ENCODE measurements around the gene PPP2R3A. TPM values are rescaled to one million over a fixed set of nuclear protein-coding genes. Genes with fewer than 3 reads are reported as not detected.
"Not testable (repeated sequence)": the region's sequence is repeated elsewhere in the genome, so short reads cannot be mapped to it uniquely, and the experiment has no call there.

Gene PPP2R3A
- total RNA-seq, 5 donors from 2014 or later (not counting 1 experiment from before 2014, with no cell fraction given), result 0.19 to 0.95 (median 0.30) TPM

GRCh38 chr3:136085067-136085466 lies 119.5 kb downstream of the PPP2R3A start:
- H3K9me3 ChIP-seq; H3K4me3 Mint-ChIP-seq; DNase-seq; H3K36me3 ChIP-seq (ENCODE audit: control insufficient read depth in 2 of 2, extremely low read depth in 1 of 2, insufficient read depth in 1 of 2, low read length in 1 of 2); H3K36me3 Mint-ChIP-seq; H3K27me3 Mint-ChIP-seq; H3K4me1 ChIP-seq (ENCODE audit: control insufficient read depth in 1 of 2, extremely low read depth in 1 of 2, insufficient read depth in 2 of 2, low read length in 2 of 2); H3K4me3 ChIP-seq (ENCODE audit: control insufficient read depth in 1 of 2, extremely low read depth in 1 of 2, low read length in 1 of 2); ATAC-seq (replicated peaks in 1 of 4); POLR2A ChIA-PET; H3K27ac ChIP-seq (ENCODE audit: low read length); H3K27me3 ChIP-seq (replicated peaks in 1 of 2; ENCODE audit: control insufficient read depth in 2 of 2, extremely low read depth in 1 of 2, insufficient read depth in 2 of 2, low read length in 1 of 2); H3K4me1 Mint-ChIP-seq; H3K27ac Mint-ChIP-seq: not testable (repeated sequence)
- 100% methylated on average over 2 of the region's 3 CpGs for WGBS (ENCODE audit: insufficient coverage)
- peaks cover 0 to 10% (median 0%) of the 10 kb centered on the region in 3 donors for H3K9me3 Mint-ChIP-seq
- CTCF ChIA-PET, result interaction anchor here (0.6 to 0.8 kb wide), 2 partner anchors 15 to 178 kb away, joined by 3 read pairs; no protein-coding TSS in a partner anchor

GRCh38 chr3:136093771-136094170 lies 128.2 kb downstream of the PPP2R3A start:
- H3K27ac Mint-ChIP-seq, result no peak overlapping the region
- no peak overlapping the region for H3K4me3 ChIP-seq (ENCODE audit: control insufficient read depth in 1 of 2, extremely low read depth in 1 of 2, low read length in 1 of 2)
- no peaks in the 10 kb centered on the region for H3K4me1 Mint-ChIP-seq
- H3K4me1 ChIP-seq (ENCODE audit: control insufficient read depth in 1 of 2, extremely low read depth in 1 of 2, insufficient read depth in 2 of 2, low read length in 2 of 2), result no peaks in the 10 kb centered on the region
- ATAC-seq (replicated peaks in 1 of 4), result no peak
- H3K27ac ChIP-seq (ENCODE audit: low read length), result no peak overlapping the region
- no peaks in the 10 kb centered on the region for H3K9me3 Mint-ChIP-seq
- H3K36me3 ChIP-seq (ENCODE audit: control insufficient read depth in 2 of 2, extremely low read depth in 1 of 2, insufficient read depth in 1 of 2, low read length in 1 of 2), result no peaks in the 10 kb centered on the region
- no peaks in the 10 kb centered on the region for H3K9me3 ChIP-seq
- H3K36me3 Mint-ChIP-seq, result no peaks in the 10 kb centered on the region
- POLR2A ChIA-PET, result no interaction called here
- no peak for DNase-seq
- no CpG with 5 or more reads among the region's 4 CpGs for WGBS (ENCODE audit: insufficient coverage)
- peaks cover 0 to 2% of the 10 kb centered on the region in 2 donors for H3K27me3 Mint-ChIP-seq
- CTCF ChIA-PET, result no interaction called here
- H3K27me3 ChIP-seq (replicated peaks in 1 of 2; ENCODE audit: control insufficient read depth in 2 of 2, extremely low read depth in 1 of 2, insufficient read depth in 2 of 2, low read length in 1 of 2), result peaks cover 0 to 3% of the 10 kb centered on the region in 2 experiments
- H3K4me3 Mint-ChIP-seq, result no peak overlapping the region

- Histone ChIP-seq H3K36me3 (ENCODE audit: control insufficient read depth in 2 of 2, extremely low read depth in 1 of 2, insufficient read depth in 1 of 2, low read length in 1 of 2) (no peaks in the 10 kb centered on the region), H3K27me3 (replicated peaks in 1 of 2; ENCODE audit: control insufficient read depth in 2 of 2, extremely low read depth in 1 of 2, insufficient read depth in 2 of 2, low read length in 1 of 2) (no peaks in the 10 kb centered on the region), H3K9me3 (no peaks in the 10 kb centered on the region), H3K4me3 (ENCODE audit: control insufficient read depth in 1 of 2, extremely low read depth in 1 of 2, low read length in 1 of 2) (no peak overlapping the region), H3K27ac (ENCODE audit: low read length) (no peak overlapping the region), H3K4me1 (ENCODE audit: control insufficient read depth in 1 of 2, extremely low read depth in 1 of 2, insufficient read depth in 2 of 2, low read length in 2 of 2) (peaks cover 2 to 3% of the 10 kb centered on the region in 2 experiments)
- 38% methylated on average over 4 of the region's 4 CpGs for WGBS (ENCODE audit: insufficient coverage)
- Mint-ChIP-seq H3K27me3 (no peaks in the 10 kb centered on the region), H3K27ac (no peak overlapping the region), H3K4me3 (no peak overlapping the region), H3K4me1 (peaks cover 12 to 15% (median 14%) of the 10 kb centered on the region in 3 donors), H3K9me3 (no peaks in the 10 kb centered on the region), H3K36me3 (peaks cover 8% of the 10 kb centered on the region)
- ChIA-PET CTCF (no interaction called here), POLR2A (no interaction called here)
- DNase-seq (no peak), ATAC-seq (replicated peaks in 1 of 4) (no peak)
Observed at GRCh38 chr3:136105044-136105443, 139.5 kb downstream of the PPP2R3A start.

DNA sequence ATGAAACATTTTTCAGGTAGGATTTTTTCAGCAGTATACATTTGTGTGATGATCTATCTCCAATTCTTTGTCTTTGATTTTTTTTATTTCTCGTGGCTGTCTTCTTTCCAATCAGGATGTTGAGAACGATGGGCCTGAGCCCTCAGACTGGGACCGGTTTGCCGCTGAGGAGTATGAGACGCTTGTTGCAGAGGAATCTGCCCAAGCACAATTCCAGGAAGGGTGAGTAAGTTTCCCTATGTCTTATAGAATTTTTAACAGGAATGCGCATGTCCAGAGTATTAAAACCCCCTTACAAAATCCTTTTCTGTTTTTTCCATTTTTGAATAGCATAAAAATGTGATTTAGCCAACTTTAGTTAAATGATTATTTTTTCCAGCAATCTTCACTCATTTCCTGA lies 140.6 kb downstream of the PPP2R3A start:
- Mint-ChIP-seq H3K36me3 (peaks cover 8% of the 10 kb centered on the region), H3K27ac (no peak overlapping the region), H3K27me3 (no peaks in the 10 kb centered on the region), H3K4me3 (no peak overlapping the region), H3K9me3 (no peaks in the 10 kb centered on the region), H3K4me1 (peaks cover 12 to 16% (median 16%) of the 10 kb centered on the region in 3 donors)
- WGBS (ENCODE audit: insufficient coverage), result 100% methylated on average over 1 of the region's 6 CpGs
- Histone ChIP-seq H3K36me3 (ENCODE audit: control insufficient read depth in 2 of 2, extremely low read depth in 1 of 2, insufficient read depth in 1 of 2, low read length in 1 of 2) (no peaks in the 10 kb centered on the region), H3K4me1 (ENCODE audit: control insufficient read depth in 1 of 2, extremely low read depth in 1 of 2, insufficient read depth in 2 of 2, low read length in 2 of 2) (peaks cover 2 to 3% of the 10 kb centered on the region in 2 experiments), H3K4me3 (ENCODE audit: control insufficient read depth in 1 of 2, extremely low read depth in 1 of 2, low read length in 1 of 2) (no peak overlapping the region), H3K27ac (ENCODE audit: low read length) (no peak overlapping the region), H3K27me3 (replicated peaks in 1 of 2; ENCODE audit: control insufficient read depth in 2 of 2, extremely low read depth in 1 of 2, insufficient read depth in 2 of 2, low read length in 1 of 2) (no peaks in the 10 kb centered on the region), H3K9me3 (no peaks in the 10 kb centered on the region)
- no peak for ATAC-seq (replicated peaks in 1 of 4)
- DNase-seq, result no peak
- ChIA-PET CTCF (interaction anchor here in 1 of 2 donors (0.6 kb wide), 1 partner anchor 52 kb away, joined by 4 read pairs; no protein-coding TSS in a partner anchor), POLR2A (no interaction called here)

DNA sequence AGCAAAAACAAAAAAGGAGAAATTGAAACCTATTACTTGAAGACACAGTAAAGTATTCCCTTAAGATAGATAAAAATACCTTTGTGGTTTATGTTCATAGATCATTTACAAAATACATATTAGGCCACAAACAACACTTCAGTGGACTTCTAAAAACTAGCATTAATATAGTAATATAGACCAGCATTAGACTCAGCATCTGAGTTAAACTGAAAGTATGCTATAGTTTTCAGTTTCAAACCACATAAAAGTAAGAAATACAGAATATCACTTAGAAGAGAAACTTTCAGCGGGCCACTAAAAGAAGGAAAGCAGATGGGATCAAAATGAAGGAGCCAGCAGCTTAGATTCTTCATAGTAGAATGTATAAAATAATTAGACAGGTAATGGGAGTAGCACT lies 144.0 kb downstream of the PPP2R3A start:
- ChIA-PET CTCF (no interaction called here), POLR2A (no interaction called here)
- Mint-ChIP-seq H3K9me3 (no peaks in the 10 kb centered on the region), H3K27ac (no peak overlapping the region), H3K27me3 (no peaks in the 10 kb centered on the region), H3K36me3 (peaks cover 22% of the 10 kb centered on the region), H3K4me1 (peaks cover 12 to 16% (median 16%) of the 10 kb centered on the region in 3 donors), H3K4me3 (no peak overlapping the region)
- no CpG with 5 or more reads among the region's 1 CpG for WGBS (ENCODE audit: insufficient coverage)
- no peak overlapping the region for H3K4me3 ChIP-seq (ENCODE audit: control insufficient read depth in 1 of 2, extremely low read depth in 1 of 2, low read length in 1 of 2)
- no peaks in the 10 kb centered on the region for H3K9me3 ChIP-seq
- DNase-seq (no peak), ATAC-seq (replicated peaks in 1 of 4) (no peak)
- no peaks in the 10 kb centered on the region for H3K36me3 ChIP-seq (ENCODE audit: control insufficient read depth in 2 of 2, extremely low read depth in 1 of 2, insufficient read depth in 1 of 2, low read length in 1 of 2)
- H3K27ac ChIP-seq (ENCODE audit: low read length), result no peak overlapping the region
- H3K4me1 ChIP-seq (ENCODE audit: control insufficient read depth in 1 of 2, extremely low read depth in 1 of 2, insufficient read depth in 2 of 2, low read length in 2 of 2), result peaks cover 2 to 3% of the 10 kb centered on the region in 2 experiments
- peaks cover 0 to 1% of the 10 kb centered on the region in 2 experiments for H3K27me3 ChIP-seq (replicated peaks in 1 of 2; ENCODE audit: control insufficient read depth in 2 of 2, extremely low read depth in 1 of 2, insufficient read depth in 2 of 2, low read length in 1 of 2)

DNA sequence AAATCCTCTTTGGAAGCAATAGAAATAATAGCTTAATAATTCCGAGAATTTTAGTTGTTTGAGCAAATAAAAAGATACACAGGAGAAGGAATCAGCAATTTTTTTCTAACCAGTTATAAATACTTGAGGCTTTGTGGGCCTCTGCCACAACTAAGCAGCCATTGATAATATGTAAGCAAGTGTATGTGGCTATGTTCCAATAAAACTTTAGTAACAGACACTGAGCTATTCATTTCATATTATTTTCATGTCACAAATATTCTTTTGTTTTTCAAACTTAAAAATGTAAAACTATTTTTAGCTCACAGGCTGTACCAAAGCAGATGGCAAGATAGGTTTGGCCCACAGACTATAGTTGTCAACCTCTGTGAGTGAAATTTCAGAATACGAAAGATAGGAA lies 145.0 kb downstream of the PPP2R3A start:
- no peak overlapping the region for H3K27ac ChIP-seq (ENCODE audit: low read length)
- H3K27me3 ChIP-seq (replicated peaks in 1 of 2; ENCODE audit: control insufficient read depth in 2 of 2, extremely low read depth in 1 of 2, insufficient read depth in 2 of 2, low read length in 1 of 2), result peaks cover 0 to 6% of the 10 kb centered on the region in 2 experiments
- Mint-ChIP-seq H3K4me3 (no peak overlapping the region), H3K27ac (no peak overlapping the region), H3K9me3 (no peaks in the 10 kb centered on the region), H3K27me3 (no peaks in the 10 kb centered on the region), H3K4me1 (peaks cover 8 to 12% (median 9%) of the 10 kb centered on the region in 3 donors), H3K36me3 (peaks cover 20% of the 10 kb centered on the region)
- ChIA-PET POLR2A (no interaction called here), CTCF (interaction anchor here in 1 of 2 donors (0.6 kb wide), 1 partner anchor 163 kb away, joined by 8 read pairs; no protein-coding TSS in a partner anchor)
- H3K4me1 ChIP-seq (ENCODE audit: control insufficient read depth in 1 of 2, extremely low read depth in 1 of 2, insufficient read depth in 2 of 2, low read length in 2 of 2), result no peaks in the 10 kb centered on the region
- no peak overlapping the region for H3K4me3 ChIP-seq (ENCODE audit: control insufficient read depth in 1 of 2, extremely low read depth in 1 of 2, low read length in 1 of 2)
- no peaks in the 10 kb centered on the region for H3K9me3 ChIP-seq
- no CpG with 5 or more reads among the region's 2 CpGs for WGBS (ENCODE audit: insufficient coverage)
- no peaks in the 10 kb centered on the region for H3K36me3 ChIP-seq (ENCODE audit: control insufficient read depth in 2 of 2, extremely low read depth in 1 of 2, insufficient read depth in 1 of 2, low read length in 1 of 2)
- DNase-seq, result no peak
- ATAC-seq (replicated peaks in 1 of 4), result no peak

- no peak overlapping the region for H3K4me3 Mint-ChIP-seq
- ATAC-seq (replicated peaks in 1 of 4), result no peak
- Histone ChIP-seq H3K27me3 (replicated peaks in 1 of 2; ENCODE audit: control insufficient read depth in 2 of 2, extremely low read depth in 1 of 2, insufficient read depth in 2 of 2, low read length in 1 of 2) (peaks cover 0 to 6% of the 10 kb centered on the region in 2 experiments), H3K9me3 (no peaks in the 10 kb centered on the region), H3K4me3 (ENCODE audit: control insufficient read depth in 1 of 2, extremely low read depth in 1 of 2, low read length in 1 of 2) (no peak overlapping the region), H3K36me3 (ENCODE audit: control insufficient read depth in 2 of 2, extremely low read depth in 1 of 2, insufficient read depth in 1 of 2, low read length in 1 of 2) (no peaks in the 10 kb centered on the region), H3K4me1 (ENCODE audit: control insufficient read depth in 1 of 2, extremely low read depth in 1 of 2, insufficient read depth in 2 of 2, low read length in 2 of 2) (no peaks in the 10 kb centered on the region), H3K27ac (ENCODE audit: low read length) (no peak overlapping the region)
- ChIA-PET CTCF (interaction anchor here in 1 of 2 donors (0.6 kb wide), 1 partner anchor 731 kb away, joined by 4 read pairs; no protein-coding TSS in a partner anchor), POLR2A (no interaction called here)
- no peak overlapping the region for H3K27ac Mint-ChIP-seq
- WGBS (ENCODE audit: insufficient coverage), result no CpG with 5 or more reads among the region's 2 CpGs
- H3K36me3 Mint-ChIP-seq, result peaks cover 36% of the 10 kb centered on the region
- H3K27me3 Mint-ChIP-seq, result no peaks in the 10 kb centered on the region
- H3K9me3 Mint-ChIP-seq, result peaks cover 5 to 10% (median 6%) of the 10 kb centered on the region in 3 donors
- DNase-seq, result no peak
- H3K4me1 Mint-ChIP-seq, result peaks cover 7 to 16% (median 7%) of the 10 kb centered on the region in 3 donors
Observed at GRCh38 chr3:136114421-136114820, 148.9 kb downstream of the PPP2R3A start.

Data from T-cell (primary cell).